DMS153 (cell line): ENCODE data around the gene PTPRR.
A peak's percentile ranks its signal among the peaks of the same experiment; 100 is the strongest.

Experiments used
- DNase-seq: peaks from one replicate; lab custom pipeline; 2025; lab: John Stamatoyannopoulos, UW

PTPRR gene

GRCh38 chr12:70908978-70909377, 11.6 kb downstream of the PTPRR start:
- DNase-seq = no peak

- no peak for DNase-seq
Observed at GRCh38 chr12:70907412-70907811, 13.1 kb downstream of the PTPRR start.

GRCh38 chr12:70895956-70896355, 24.6 kb downstream of the PTPRR start:
- DNase-seq = no peak

DNA sequence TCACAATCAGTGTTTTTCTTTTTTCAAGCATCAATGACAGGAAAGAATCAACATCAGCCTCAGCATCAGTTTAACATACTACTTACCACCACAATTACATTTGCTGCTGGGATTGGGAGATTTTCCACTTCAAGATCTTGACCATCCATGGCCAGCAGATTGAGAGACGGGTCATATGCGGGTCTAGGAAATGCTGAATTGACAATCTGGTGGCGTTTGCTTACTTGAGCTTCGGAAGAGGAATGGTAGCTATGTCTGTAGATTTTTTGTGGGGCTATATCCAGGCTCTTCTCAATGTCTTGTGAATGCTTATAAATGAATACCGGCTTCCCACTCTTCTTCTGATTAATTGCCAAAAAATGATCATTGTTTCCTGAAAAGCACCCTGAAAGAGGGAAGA, 27.9 kb downstream of the PTPRR start:
- DNase-seq = no peak

- DNase-seq = no peak
Observed at GRCh38 chr12:70890895-70891832, 29.4 kb downstream of the PTPRR start.

- DNase-seq = no peak
Observed at GRCh38 chr12:70885956-70886355, 34.6 kb downstream of the PTPRR start.

DNA sequence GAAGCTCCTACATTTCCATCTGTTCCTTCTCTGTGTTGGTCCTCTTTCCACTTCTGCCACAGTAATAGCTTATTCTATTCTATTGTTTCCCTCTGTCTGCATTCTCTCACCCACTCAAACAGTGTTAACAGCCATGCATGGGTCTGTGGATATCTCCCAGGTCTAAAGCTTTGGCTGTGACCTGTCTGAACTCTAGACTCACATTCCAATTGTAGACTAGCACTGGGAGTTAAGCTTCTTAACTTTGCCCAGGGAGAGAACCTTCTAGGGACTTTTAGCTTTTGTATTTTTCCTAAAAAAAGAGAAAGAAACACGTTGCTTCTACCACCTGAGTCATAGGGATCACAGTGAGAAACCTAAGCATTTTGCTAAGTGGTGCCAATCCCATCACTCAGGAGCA, 36.7 kb downstream of the PTPRR start:
- DNase-seq = no peak

DNA sequence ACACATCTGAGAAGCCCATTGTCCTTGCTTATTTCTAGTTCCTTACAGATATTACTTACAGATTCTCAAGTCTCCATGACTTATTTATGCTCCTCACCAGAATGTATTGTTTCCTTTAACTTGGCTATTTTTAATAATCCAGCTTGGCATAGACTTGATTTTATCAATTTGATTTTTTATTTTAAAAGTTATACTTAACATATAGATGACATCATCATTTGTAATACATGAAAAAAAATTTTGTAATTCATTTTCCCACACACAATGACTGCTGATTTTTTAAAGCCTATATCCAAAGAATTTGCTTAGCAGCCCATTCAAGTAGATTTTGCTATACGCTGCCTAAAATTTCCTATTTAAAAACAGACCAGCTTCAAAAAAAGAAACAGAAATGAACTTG, 39.8 kb downstream of the PTPRR start:
- DNase-seq = no peak

DNA sequence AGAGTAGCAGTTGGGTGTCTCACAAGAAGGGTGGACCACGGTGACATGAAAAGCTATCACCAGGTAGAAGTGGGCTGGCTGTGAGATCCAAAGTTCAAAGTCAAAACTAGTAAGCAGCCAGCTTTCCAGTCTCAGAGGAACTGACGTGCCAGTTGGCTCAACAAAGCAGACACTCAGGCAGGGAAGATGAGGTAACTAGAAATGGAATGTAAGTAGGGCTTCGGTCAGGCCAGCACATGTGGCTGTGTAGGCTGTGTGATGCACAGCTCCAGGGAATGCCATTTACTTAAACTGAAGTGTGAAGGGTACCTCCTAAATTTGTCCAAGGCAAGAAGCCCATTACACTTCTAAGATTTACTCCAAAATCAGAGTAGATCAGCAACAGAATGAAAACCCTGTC, 43.6 kb downstream of the PTPRR start:
- no peak for DNase-seq

DNA sequence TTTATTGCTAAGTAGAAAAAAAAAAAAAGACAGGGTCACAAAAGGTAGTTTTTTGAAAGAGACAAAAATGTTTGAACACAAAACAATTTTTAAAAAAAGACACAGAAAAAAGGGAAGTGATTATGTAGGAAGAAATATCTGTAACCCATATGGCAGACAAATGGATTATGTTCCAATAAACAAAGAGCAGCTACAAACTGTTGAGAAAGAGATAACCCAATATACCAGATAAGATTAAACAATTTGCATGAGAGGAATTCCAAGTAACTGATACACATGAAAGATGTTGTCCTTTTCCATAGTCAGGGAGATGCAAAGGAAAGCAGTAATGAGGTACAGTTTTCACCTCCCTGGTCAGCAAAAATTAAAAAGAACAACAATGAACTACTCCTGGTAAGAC, 44.9 kb downstream of the PTPRR start:
- DNase-seq = no peak

DNA sequence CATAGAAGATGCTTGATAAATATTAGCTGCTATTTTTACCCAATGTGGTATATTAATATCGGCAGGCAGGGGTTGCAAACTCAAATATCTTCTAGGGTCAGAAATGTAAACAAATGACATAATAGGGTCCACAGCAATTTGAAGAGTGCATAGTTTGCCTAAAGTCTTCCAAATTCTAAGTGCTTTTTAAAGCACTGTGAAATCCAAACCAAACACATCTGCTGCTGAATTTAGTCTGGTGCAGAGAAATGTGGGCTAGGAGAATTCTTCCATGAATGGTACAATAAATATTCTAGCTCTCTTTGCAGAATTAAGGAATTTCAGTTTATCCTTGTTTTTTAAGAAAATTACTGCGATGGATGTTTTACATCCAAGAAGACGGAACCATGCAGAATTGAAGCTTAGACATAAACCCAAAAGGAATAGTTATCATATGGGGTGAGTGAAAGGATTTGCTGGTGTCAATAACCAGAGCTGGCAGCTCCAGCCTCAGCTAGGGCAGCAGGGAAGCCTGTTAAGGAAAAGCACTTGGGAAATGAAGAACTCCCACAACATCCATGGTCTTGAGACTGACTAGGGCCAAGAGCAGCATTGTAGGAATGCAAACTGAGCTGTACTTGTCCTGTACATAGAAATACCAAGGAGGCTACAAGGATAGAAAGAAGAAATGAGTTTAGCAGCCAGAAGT, 65.5 kb downstream of the PTPRR start:
- DNase-seq = no peak

- DNase-seq = no peak
Observed at GRCh38 chr12:70854138-70854537, 66.4 kb downstream of the PTPRR start.

GRCh38 chr12:70853326-70853725, 67.2 kb downstream of the PTPRR start:
- DNase-seq = no peak

DNA sequence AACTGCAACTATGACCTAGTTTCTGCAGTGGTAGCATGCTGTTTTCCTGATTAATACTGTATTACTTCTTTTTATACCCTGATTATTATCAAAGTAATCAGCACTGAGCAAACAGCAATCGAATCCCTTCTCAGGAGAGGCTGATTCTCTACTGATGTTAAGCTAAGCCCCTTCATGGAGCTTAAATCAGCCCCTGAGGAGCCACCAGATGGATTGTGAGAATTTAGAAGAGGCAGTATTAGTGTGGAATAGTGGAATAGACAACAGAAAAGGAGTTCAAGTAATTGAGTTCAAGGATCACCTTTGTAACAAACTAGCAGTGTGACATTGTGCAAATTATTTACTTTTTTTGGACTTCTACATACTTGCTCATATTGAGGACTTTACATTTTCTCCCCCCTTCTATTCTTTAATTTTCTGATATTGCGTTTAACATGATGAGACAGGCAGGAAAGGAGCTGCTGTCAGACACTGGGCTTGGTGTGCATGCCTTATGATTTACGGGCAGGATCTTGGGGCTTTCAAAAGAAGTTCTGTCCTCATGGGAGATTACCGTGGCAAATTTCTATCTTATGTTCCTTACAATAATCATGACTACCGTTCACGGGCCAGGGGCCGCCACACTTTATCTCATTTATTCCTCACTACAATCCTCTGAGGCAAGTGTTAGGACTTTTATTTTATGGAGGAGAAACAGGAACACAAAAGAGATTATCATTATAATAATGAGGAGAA, 68.0 kb downstream of the PTPRR start:
- DNase-seq = no peak

- DNase-seq = peak; percentile 1
Observed at GRCh38 chr12:70849265-70849960, 71.1 kb downstream of the PTPRR start.

DNA sequence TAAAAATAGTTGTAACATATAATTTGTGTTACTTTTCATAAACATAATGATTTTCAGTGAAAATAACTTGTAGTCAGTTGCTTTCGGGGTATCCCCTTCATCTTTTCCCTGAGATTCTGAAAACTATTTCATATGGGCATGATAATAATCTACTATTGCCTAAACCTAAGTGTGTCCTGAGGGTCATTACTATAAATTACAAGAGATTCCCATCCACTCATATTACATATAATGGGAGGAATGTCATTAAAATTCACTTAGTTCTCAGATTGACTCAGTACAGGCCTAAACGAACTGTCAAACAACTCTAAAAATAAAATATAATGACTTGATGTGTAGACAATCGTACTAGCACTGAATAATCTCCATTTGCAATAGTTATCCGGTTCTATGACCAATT, 72.7 kb downstream of the PTPRR start:
- DNase-seq = no peak

- no peak for DNase-seq
Observed at GRCh38 chr12:70845268-70845667, 75.3 kb downstream of the PTPRR start.

DNA sequence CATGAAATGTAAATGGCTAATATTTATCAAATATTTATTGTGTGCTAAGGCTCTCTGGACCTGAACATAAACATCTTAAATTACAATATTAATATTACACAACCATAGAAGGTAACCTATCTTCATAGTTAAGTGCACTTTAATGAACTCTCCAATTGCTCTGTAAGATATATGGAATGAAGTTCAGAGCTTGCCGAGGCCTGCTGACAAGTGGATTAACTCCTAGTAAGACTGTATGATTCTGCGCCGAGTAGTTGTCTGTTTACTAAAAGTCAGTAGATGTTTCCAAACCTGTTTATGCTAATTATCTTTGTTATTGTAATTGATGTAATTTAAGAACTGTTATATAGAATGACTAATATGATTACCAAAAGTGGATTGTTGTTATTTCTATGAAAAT, 77.2 kb downstream of the PTPRR start:
- DNase-seq = no peak

DNA sequence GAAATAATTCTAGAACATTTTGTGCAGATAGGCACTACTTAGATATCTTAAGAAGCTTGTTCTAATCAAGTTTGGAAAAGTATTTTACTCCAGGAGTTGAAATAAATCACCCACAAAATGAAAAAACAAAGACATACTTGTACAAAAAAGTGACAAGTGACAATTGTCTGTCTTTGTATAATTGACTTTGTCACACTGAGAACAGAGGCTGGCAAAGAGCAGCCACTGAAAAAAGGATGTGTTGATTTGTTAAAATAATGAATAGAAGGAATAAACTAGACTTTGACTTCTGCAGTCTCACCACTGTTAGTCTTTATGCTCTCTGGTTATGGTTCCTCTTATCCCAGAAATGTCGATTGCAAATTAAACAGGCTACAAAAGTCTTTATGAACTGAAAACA, 77.6 kb downstream of the PTPRR start:
- DNase-seq = no peak

GRCh38 chr12:70842136-70842535, 78.4 kb downstream of the PTPRR start:
- DNase-seq = no peak

DNA sequence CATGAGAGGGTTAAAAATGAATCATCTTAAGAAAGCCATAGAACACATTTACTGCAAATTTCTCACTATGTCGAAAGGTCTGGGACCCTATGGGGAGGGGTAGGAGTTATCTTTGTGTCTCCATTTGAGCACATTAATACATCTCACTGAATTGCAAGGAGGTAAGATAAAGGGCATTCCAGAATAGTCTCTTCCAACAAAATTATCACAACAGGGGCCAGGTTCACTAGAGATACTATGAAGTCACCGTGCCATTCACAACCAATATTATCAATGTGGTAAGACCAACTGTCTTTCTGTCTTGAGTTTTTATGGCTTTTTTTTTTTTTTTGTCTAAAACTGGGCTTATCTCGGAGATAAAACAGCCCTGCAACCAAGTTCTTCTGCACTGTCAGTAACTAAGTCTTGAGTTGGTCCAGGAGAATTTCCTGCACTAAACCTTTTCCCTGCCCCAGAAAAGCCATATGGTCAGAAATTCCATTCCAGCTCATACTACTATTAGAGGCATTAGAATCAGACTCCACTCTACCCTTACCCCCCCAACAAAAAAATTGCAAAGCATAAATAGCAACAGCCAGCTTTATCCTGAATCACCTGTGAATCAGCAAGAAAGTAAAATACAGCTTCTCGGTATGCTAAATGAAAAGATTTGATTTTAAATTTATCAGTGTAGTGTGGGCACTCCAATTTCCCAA, 79.7 kb downstream of the PTPRR start:
- DNase-seq = no peak

GRCh38 chr12:70839544-70839943, 81.0 kb downstream of the PTPRR start:
- DNase-seq = no peak
